Dedifferentiated amniotic fluid mesenchymal stem cell (primary cell): ENCODE measurements around the gene CDKL5.
"Not testable (repeated sequence)": the region's sequence is repeated elsewhere in the genome, so short reads cannot be mapped to it uniquely, and the experiment has no call there.

ENCODE experiments used
- DNase-seq: peaks from one replicate; pipeline ENCODE4 v3.0.0-alpha.2; 2016; ENCODE audit errors: extremely low spot score

The CDKL5 gene

GRCh38 chrX:18425199-18426003, at the start of gene CDKL5:
CDKL5 (plus strand) TSS chrX:18425608; CDS start chrX:18507097, 81,489 bp downstream.
- peak; percentile 94 for DNase-seq

- DNase-seq, result no peak
These were observed 47.6 kb upstream of the CDKL5 start for GRCh38 chrX:18377796-18378195.

- DNase-seq, result no peak
These were observed 35.4 kb upstream of the CDKL5 start for GRCh38 chrX:18389966-18390365.

GRCh38 chrX:18390941-18391538, 34.4 kb upstream of the CDKL5 start:
- DNase-seq, result peak; percentile 65

GRCh38 chrX:18394477-18394876, 30.9 kb upstream of the CDKL5 start:
- no peak for DNase-seq

- no peak for DNase-seq
These were observed 23.6 kb upstream of the CDKL5 start for GRCh38 chrX:18401848-18402213.

- DNase-seq, result no peak
These were observed 18.7 kb upstream of the CDKL5 start for GRCh38 chrX:18406531-18407266.

- peak; percentile 42 for DNase-seq
These were observed 15.4 kb upstream of the CDKL5 start for GRCh38 chrX:18410038-18410437.

- DNase-seq, result no peak
These were observed 10.0 kb upstream of the CDKL5 start for GRCh38 chrX:18415386-18415785.

GRCh38 chrX:18422325-18422724, 3.1 kb upstream of the CDKL5 start:
- peak; percentile 57 for DNase-seq

- DNase-seq, result no peak
These were observed 2.5 kb upstream of the CDKL5 start for GRCh38 chrX:18422886-18423285.

- no peak for DNase-seq
These were observed 768 bp upstream of the CDKL5 start for GRCh38 chrX:18424482-18425198.

GRCh38 chrX:18426004-18426320, 554 bp downstream of the CDKL5 start:
- DNase-seq, result no peak

GRCh38 chrX:18428006-18428405, 2.6 kb downstream of the CDKL5 start:
- DNase-seq, result no peak

GRCh38 chrX:18433288-18433687, 7.9 kb downstream of the CDKL5 start:
- not testable (repeated sequence) for DNase-seq

- no peak for DNase-seq
These were observed 9.5 kb downstream of the CDKL5 start for GRCh38 chrX:18434896-18435295.

GRCh38 chrX:18436017-18436416, 10.6 kb downstream of the CDKL5 start:
- DNase-seq, result no peak

- DNase-seq, result no peak
These were observed 15.4 kb downstream of the CDKL5 start for GRCh38 chrX:18440835-18441234.

- DNase-seq, result no peak
These were observed 16.5 kb downstream of the CDKL5 start for GRCh38 chrX:18441780-18442367.

GRCh38 chrX:18448416-18448815, 23.0 kb downstream of the CDKL5 start:
- no peak for DNase-seq

- no peak for DNase-seq
These were observed 23.8 kb downstream of the CDKL5 start for GRCh38 chrX:18449236-18449635.

GRCh38 chrX:18455384-18455783, 30.0 kb downstream of the CDKL5 start:
- no peak for DNase-seq
